Left renal cortex interstitium (tissue), 4 donors: ENCODE measurements around the gene GCLM. TPM values are rescaled to one million over a fixed set of nuclear protein-coding genes. Genes with fewer than 3 reads are reported as not detected.
"Not testable (repeated sequence)": the region's sequence is repeated elsewhere in the genome, so short reads cannot be mapped to it uniquely, and the experiment has no call there.

Experiments
- DNase-seq, 4 donors: peaks; one replicate each; pipeline ENCODE4 v3.0.0-alpha.2; 2013; ENCODE audit warnings: low read depth in 4 of 4, low spot score in 2 of 4, missing footprints in 1 of 4
- polyA plus RNA-seq, 4 donors: library from polyadenylated mRNA; unstranded; fragments of 120-200 nt; gene quantifications; one replicate each; pipeline ENCODE4 v1.2.1, GENCODE V29; 2013; ENCODE audit not compliant: insufficient read length in 4 of 4

GCLM gene
- 10 to 100 TPM in 3 of 4 donors, 1 to 10 TPM in 1; 9.3 to 13.8 (median 11.1) TPM for polyA plus RNA-seq

- peak; percentile 59 to 79 (median 75) for DNase-seq
Measured at GRCh38 chr1:93909146-93910050, at the start of gene GCLM. TSS of gene GCLM (minus strand) at chr1:93909430. CDS start at chr1:93909163, 267 bp downstream.

GRCh38 chr1:93958726-93959100 is 49.5 kb upstream of the GCLM start:
- DNase-seq = no peak

GRCh38 chr1:93958032-93958725 is 48.9 kb upstream of the GCLM start:
- no peak for DNase-seq

- no peak for DNase-seq
Measured at GRCh38 chr1:93955765-93956164, 46.5 kb upstream of the GCLM start.

GRCh38 chr1:93947002-93947686 is 37.9 kb upstream of the GCLM start:
- not testable (repeated sequence) for DNase-seq

- DNase-seq = no peak
Measured at GRCh38 chr1:93938461-93939145, 29.4 kb upstream of the GCLM start.

GRCh38 chr1:93937997-93938396 is 28.8 kb upstream of the GCLM start:
- no peak for DNase-seq

GRCh38 chr1:93925206-93925605 is 16.0 kb upstream of the GCLM start:
- DNase-seq = no peak

- DNase-seq = no peak
Measured at GRCh38 chr1:93919780-93920179, 10.6 kb upstream of the GCLM start.

GRCh38 chr1:93917302-93917701 is 8.1 kb upstream of the GCLM start:
- DNase-seq = no peak

- DNase-seq = not testable (repeated sequence)
Measured at GRCh38 chr1:93910880-93911279, 1.6 kb upstream of the GCLM start.

- DNase-seq = no peak
Measured at GRCh38 chr1:93910305-93910704, 1.1 kb upstream of the GCLM start.

- peak in 1 of 4 donors; percentile 10 for DNase-seq
Measured at GRCh38 chr1:93908394-93909145, 660 bp downstream of the GCLM start.

- no peak for DNase-seq
Measured at GRCh38 chr1:93907718-93908117, 1.5 kb downstream of the GCLM start.

- no peak for DNase-seq
Measured at GRCh38 chr1:93906480-93906879, 2.8 kb downstream of the GCLM start.

- DNase-seq = no peak
Measured at GRCh38 chr1:93905734-93906133, 3.5 kb downstream of the GCLM start.

- DNase-seq = no peak
Measured at GRCh38 chr1:93905051-93905450, 4.2 kb downstream of the GCLM start.

GRCh38 chr1:93904228-93904627 is 5.0 kb downstream of the GCLM start:
- DNase-seq = no peak

GRCh38 chr1:93900723-93901504 is 8.3 kb downstream of the GCLM start:
- no peak for DNase-seq
